ENCODE measurements around the gene CCDC160.
A peak's percentile ranks its signal among the peaks of the same experiment; 100 is the strongest.
"Not testable (repeated sequence)": the region's sequence is repeated elsewhere in the genome, so short reads cannot be mapped to it uniquely, and the experiment has no call there.

Gene CCDC160

DNA sequence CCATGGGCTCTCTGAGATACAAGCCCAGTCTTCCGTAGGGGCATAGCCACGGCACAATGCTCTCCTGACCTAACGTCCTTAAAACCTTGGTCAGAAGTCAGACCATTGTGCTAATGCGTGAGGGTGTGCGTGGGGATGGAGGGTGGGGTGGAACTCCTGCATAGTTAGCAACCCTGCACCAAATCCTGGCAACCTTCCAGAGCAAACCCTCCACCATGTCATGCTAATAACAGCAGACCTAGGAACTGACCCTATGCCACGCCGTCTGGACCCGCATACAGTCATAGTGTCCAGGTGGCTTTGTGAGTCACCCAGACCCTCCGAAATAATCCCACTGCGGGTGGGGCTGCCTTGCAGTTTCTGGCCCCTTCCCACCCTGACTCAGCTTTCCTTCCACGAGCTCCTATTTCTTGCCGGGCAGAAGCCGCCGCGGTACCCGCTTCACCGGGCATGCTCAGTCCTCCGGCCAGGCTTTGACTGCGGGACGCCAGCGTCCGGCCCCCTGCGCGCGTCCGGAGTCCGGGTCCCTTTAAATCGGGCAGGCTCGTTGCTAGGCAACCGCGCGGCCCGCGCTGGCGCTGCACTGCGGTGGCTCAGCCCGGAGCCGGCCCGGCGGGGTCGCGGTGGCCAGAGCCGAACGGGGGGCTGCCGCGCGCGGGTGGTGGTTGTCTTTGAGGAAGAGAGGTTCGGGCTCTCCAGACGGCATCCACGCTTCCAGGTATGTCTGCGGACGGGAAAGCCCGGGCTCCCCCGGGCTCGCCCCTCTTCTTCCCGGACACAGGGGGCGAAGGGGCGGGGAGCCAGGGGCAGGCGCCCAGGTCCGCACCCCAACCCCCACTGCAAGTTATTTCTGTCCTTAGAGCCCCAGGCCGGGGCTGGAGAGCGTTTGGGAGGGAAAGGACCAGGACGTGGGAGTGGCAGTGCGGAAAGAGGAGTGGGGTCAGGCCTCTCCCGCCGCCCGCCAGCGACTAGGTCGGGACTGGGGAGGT lies at the start of gene CCDC160:
CCDC160 (plus strand) TSS at position 557 of the 989 bp plus-strand sequence. CDS start 7,619 bp downstream, outside the sequence.
- DNase-seq (ENCODE audit: low read depth), result peak; percentile 4

GRCh38 chrX:134191281-134191680 lies 45.7 kb upstream of the CCDC160 start:
- DNase-seq (ENCODE audit: low read depth), result no peak

DNA sequence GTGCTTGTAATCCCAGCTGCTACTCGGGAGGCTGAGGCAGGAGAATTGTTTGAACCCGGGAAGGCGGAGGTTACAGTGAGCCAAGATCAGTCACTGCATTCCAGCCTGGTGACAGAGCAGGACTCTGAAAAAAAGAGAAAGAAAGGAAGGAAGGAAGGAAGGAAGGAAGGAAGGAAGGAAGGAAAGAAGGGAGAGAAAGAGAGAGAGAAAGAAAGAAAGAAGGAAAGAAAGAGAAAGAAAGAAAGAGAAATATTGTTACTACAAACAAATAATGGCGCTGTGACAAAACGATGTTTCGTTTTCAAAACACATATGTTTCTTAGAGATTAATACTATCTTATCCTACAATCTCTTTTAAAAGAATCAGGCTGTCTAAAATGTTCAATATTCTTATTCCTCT lies 42.1 kb upstream of the CCDC160 start:
- no peak for DNase-seq (ENCODE audit: low read depth)

GRCh38 chrX:134202561-134202960 lies 34.4 kb upstream of the CCDC160 start:
- DNase-seq (ENCODE audit: low read depth), result no peak

- no peak for DNase-seq (ENCODE audit: low read depth)
Measured at GRCh38 chrX:134206221-134206620, 30.8 kb upstream of the CCDC160 start.

DNA sequence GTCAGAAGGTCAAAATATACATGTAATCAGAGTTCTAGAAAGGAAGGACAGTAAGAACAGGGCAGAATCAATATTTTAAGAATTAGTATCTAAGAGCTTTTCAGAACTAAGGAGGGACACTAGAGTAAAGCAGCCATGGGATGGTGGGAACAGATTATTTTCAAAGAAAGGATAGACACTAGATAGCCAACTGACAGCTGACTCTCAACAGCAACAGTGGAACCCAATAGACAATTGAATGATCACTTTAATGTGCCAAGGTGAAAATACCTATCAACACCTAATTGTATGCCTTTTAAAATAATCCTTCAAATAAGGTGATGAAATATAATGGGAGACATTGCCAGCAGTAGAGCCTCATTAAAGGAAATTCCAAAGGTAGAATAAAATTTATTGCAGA lies 26.5 kb upstream of the CCDC160 start:
- no peak for DNase-seq (ENCODE audit: low read depth)

GRCh38 chrX:134235236-134235635 lies 1.7 kb upstream of the CCDC160 start:
- DNase-seq (ENCODE audit: low read depth), result no peak

DNA sequence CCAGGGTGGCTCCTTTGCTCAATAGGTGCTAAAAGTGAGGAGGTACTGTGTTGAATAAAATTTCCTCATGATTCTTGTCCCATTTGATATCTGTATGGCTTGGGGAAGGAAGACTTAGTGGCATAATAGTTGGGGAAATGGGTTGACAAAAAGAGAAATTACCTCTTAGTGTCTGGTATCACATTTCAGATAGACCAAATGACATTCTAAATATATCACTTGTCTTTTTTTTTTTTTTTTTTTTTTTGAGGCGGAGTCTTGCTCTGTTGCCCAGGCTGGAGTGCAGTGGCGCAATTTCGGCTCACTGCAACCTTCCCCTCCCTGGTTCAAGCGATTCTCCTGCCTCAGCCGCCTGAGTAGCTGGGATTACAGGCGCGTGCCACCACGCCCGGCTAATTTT lies 1.2 kb downstream of the CCDC160 start:
- not testable (repeated sequence) for DNase-seq (ENCODE audit: low read depth)

DNA sequence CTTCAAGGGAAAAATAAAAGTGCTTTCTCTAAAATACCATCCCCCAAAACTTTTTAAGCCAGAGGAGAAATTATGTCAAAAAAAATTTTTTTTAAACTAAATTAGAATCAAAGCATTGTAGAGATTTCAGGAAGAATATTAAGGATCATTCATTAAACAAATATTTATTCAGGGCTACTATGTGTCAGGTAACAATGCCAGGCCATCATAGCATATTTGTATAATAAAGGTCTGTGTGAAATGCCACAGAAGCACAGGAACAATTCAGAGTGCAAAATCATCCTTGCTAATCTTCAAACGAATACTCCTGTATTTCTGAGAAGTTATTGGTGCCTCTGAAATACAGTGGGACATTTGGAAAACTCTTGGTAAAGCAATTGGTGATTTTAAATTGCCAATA lies 2.0 kb downstream of the CCDC160 start:
- no peak for DNase-seq (ENCODE audit: low read depth)

- DNase-seq (ENCODE audit: low read depth), result no peak
Measured at GRCh38 chrX:134240209-134240608, 3.2 kb downstream of the CCDC160 start.

- no peak for DNase-seq (ENCODE audit: low read depth)
Measured at GRCh38 chrX:134241960-134242619, 5.1 kb downstream of the CCDC160 start.

DNA sequence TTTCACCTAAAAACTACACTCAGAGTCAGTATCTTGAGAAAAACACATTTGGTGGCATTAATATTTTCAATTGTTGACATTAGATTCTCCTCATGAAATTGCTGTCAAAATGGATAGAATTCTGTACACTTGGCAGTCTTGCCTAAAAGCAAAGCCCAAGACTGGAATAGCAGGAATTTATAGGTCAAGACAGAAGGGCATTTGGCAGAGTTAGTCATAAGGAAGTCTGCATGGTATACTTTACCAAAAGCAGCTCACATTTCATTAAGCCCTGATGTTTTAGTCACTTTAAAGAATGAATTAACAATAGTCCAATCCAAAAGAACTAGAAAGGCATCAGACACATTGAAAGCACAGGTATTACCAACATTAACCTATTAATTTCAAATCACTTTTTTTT lies 7.1 kb downstream of the CCDC160 start:
- no peak for DNase-seq (ENCODE audit: low read depth)

DNA sequence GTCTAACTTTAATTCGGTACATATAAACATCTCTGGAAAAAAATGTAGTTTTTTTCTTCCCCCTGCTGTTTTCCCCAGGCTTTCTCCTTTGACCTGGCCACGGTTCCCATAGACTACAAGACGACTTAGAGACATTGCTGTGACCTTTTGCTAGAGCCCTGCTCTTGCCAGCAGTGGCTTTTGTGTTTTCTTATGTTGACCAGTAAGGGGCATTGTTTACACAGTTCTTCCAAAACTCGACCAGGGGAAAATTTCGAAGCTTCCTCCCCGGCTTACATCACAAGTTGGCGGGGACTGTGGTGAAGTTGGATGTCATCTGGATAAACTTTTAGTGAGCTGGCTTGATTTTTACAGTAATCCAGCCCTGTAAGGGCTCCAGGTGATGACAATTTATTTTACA lies 9.3 kb downstream of the CCDC160 start:
- DNase-seq (ENCODE audit: low read depth), result no peak

GRCh38 chrX:134247492-134247891 lies 10.5 kb downstream of the CCDC160 start:
- DNase-seq (ENCODE audit: low read depth), result no peak

DNA sequence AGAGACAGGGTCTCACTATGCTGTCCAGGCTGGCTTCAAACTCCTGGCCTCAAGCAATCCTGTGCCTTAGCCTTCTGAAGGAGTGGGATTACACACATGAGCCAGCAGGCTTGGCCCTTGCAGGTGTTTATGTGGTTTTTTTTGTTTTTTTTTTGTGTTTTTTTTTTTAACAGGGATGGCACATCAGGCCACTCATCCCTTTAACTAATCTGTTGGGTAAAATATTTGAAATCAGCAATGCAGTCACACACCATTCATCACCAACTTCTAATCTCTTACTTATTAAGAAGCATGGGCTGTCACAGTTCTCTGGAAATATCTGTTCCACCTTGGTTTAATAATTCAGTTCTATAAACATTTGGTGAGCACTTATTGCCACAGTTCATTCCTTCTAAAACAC lies 12.3 kb downstream of the CCDC160 start:
- no peak for DNase-seq (ENCODE audit: low read depth)

- DNase-seq (ENCODE audit: low read depth), result no peak
Measured at GRCh38 chrX:134251241-134251640, 14.3 kb downstream of the CCDC160 start.

- no peak for DNase-seq (ENCODE audit: low read depth)
Measured at GRCh38 chrX:134254511-134254910, 17.5 kb downstream of the CCDC160 start.

DNA sequence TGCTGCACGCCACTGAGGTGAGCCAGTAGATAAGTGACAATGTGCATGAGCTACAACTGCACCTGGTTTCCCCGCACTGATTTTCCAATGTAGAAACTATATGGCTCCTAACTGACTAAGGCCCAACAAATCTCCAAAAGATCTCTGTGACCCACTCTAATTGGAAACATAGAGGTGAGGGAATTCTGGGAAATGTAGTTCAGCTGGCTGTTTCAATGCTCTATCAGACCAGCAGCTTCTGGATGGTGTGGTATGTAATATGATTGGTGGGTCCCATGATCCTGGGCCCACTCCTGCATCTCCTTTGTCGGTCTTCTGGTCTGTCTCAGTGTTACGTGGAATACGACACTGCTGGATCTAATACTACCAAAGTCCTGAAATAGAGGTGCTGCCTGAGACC lies 18.6 kb downstream of the CCDC160 start:
- no peak for DNase-seq (ENCODE audit: low read depth)

GRCh38 chrX:134256684-134257083 lies 19.7 kb downstream of the CCDC160 start:
- DNase-seq (ENCODE audit: low read depth), result no peak

- no peak for DNase-seq (ENCODE audit: low read depth)
Measured at GRCh38 chrX:134258202-134258601, 21.2 kb downstream of the CCDC160 start.

- not testable (repeated sequence) for DNase-seq (ENCODE audit: low read depth)
Measured at GRCh38 chrX:134285934-134286333, 49.0 kb downstream of the CCDC160 start.

- no peak for DNase-seq (ENCODE audit: low read depth)
Measured at GRCh38 chrX:134287346-134287745, 50.4 kb downstream of the CCDC160 start.

DNA sequence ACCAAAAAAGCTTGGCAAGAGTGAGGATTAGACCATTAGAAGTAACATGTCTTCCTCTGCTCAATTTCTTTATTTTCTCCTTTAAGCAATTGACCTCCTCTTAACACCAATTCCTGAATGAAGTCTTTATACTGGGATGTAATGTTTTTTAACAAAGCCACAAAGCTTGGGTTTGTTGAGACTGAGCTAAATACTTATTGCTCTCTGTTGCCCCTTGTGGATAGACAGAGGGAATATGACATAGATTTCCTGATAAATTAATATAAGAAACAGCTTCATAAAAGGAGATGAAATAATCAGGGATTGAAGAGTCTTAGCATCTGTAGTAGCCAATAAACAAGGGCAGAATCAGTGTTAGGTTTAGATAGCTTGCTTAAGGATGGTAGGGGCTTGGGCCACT lies 57.6 kb downstream of the CCDC160 start:
- DNase-seq (ENCODE audit: low read depth), result no peak
